Measurements from ENCODE around the gene SCNN1A.

GRCh38 chr12:6346942-6347341 is 28.4 kb downstream of the SCNN1A start:
- no peak for TF ChIP-seq CTCF (IDR thresholded peaks at IDR 0.05)
- TF ChIP-seq POLR2AphosphoS5 (IDR thresholded peaks at IDR 0.05) = no peak

Data from upper lobe of left lung (tissue), 4 donors.